ENCODE results near the gene DHX35. TPM values are rescaled to one million over a fixed set of nuclear protein-coding genes. Genes with fewer than 3 reads are reported as not detected.

DHX35 gene
- total and polyA plus RNA-seq, 2 of the 8 experiments (the other 6 are each of a cell fraction or from before 2014, with no cell fraction given): 21.9 to 27.7 TPM

DNA sequence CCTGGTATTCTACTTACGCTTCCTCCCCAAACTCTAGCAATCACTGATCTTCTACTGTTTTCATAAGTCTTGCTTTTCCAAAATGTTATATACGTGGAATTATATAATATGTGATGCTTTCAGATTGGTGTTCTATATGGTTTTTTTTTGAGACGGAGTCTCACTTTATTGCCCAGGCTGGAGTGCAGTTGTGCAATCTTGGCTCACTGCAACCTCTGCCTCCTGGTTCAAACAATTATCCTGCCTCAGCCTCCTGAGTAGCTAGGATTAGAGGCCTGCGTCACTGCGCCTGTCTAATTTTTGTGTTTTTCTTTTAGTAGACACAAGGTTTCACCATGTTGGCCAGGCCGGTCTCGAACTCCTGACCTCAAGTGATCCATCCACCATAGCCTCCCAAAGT, 46.8 kb upstream of the DHX35 start:
- H3K79me1 ChIP-seq (ENCODE audit: low read depth, low read length): no peaks in the 10 kb centered on the region
- no peaks in the 10 kb centered on the region; a peak in 2 of 8 replicates for H3K36me3 ChIP-seq (ENCODE audit: control insufficient read depth in 2 of 4, insufficient read depth in 4 of 4, low read length in 3 of 4)
- H4K5ac ChIP-seq (ENCODE audit: insufficient read length, low read depth, low read length): no peak overlapping the region
- H4K20me1 ChIP-seq (replicated peaks in 1 of 2; ENCODE audit: control insufficient read depth in 1 of 2, insufficient read depth in 2 of 2, low read length in 2 of 2): no peaks in the 10 kb centered on the region
- H2BK20ac ChIP-seq (ENCODE audit: low read length): no peak overlapping the region
- no peaks in the 10 kb centered on the region for H3K23me2 ChIP-seq (ENCODE audit: low read depth, low read length)
- H4K91ac ChIP-seq (replicated peaks; ENCODE audit: insufficient read length, low read length): no peak overlapping the region
- H3K4me1 ChIP-seq (replicated peaks in 1 of 4; ENCODE audit: control insufficient read depth in 3 of 4, insufficient read depth in 4 of 4, low read length in 3 of 4): no peaks in the 10 kb centered on the region; a peak in 1 of 7 replicates
- WGBS, 2 experiments (ENCODE audit: extremely low coverage in 1 of 2, insufficient coverage in 1 of 2, insufficient read length in 1 of 2, insufficient replicate concordance in 2 of 2, low coverage in 1 of 2, low lambda C conversion rate in 2 of 2, missing lambda C conversion rate in 1 of 2): 91% methylated on average over 7 of the region's 7 CpGs; no CpG with 5 or more reads in 1 of the 2 experiments
- no peak overlapping the region for H2BK5ac ChIP-seq (ENCODE audit: low read depth, low read length)
- H3K4ac ChIP-seq (replicated peaks; ENCODE audit: insufficient read length, low read depth, low read length): no peak overlapping the region
- no peak overlapping the region for H3K4me2 ChIP-seq (ENCODE audit: insufficient read depth in 1 of 2, low read depth in 2 of 2, low read length in 2 of 2)
- no peak overlapping the region for H3K56ac ChIP-seq (replicated peaks; ENCODE audit: insufficient read length, low read depth, low read length)
- no peak overlapping the region for H2BK15ac ChIP-seq (ENCODE audit: low read length)
- no peak overlapping the region for H3K23ac ChIP-seq (ENCODE audit: insufficient read length)
- H3K27ac ChIP-seq (ENCODE audit: low read depth, low read length): no peak overlapping the region
- no peaks in the 10 kb centered on the region for H3K79me2 ChIP-seq (ENCODE audit: control insufficient read depth in 1 of 2, insufficient read depth in 2 of 2, low read length in 2 of 2)
- H2BK120ac ChIP-seq (replicated peaks; ENCODE audit: low read depth, low read length): no peak overlapping the region
- FAIRE-seq (no peak), DNase-seq (ENCODE audit: low read depth in 1 of 2, low spot score in 2 of 2) (no peak)
- no peaks in the 10 kb centered on the region for H3K9me3 ChIP-seq (ENCODE audit: insufficient read depth in 2 of 2, low read depth in 1 of 2, low read length in 1 of 2)
- H3K9ac ChIP-seq (replicated peaks in 1 of 4; ENCODE audit: extremely low read depth in 1 of 4, low read depth in 3 of 4, low read length in 3 of 4): no peak overlapping the region
- no peak overlapping the region for H2AFZ ChIP-seq (ENCODE audit: low read length)
- ChIA-PET POLR2A (ENCODE audit: partially characterized antibody) (no interaction called here), CTCF (ENCODE audit: partially characterized antibody) (interaction anchor here (0.6 kb wide), 1 partner anchor 578 kb away, joined by 3 read pairs; no protein-coding TSS in a partner anchor)
- no peak overlapping the region for H4K8ac ChIP-seq (ENCODE audit: extremely low read depth, insufficient read depth, low read length)
- H3K14ac ChIP-seq (ENCODE audit: insufficient read length): no peak overlapping the region
- H3K4me3 ChIP-seq (ENCODE audit: extremely low read depth in 1 of 4, insufficient read depth in 2 of 4, low read depth in 3 of 4, low read length in 4 of 4): no peak overlapping the region
- TF ChIP-seq EP300 (IDR thresholded peaks at IDR 0.05; ENCODE audit: borderline replicate concordance in 1 of 2, low read depth in 2 of 2, low read length in 2 of 2): no peak
- no peak for TF ChIP-seq CBX5 (IDR thresholded peaks at IDR 0.05; ENCODE audit: low read depth, low read length)
- no peak for TF ChIP-seq POLR2A (IDR thresholded peaks at IDR 0.05; ENCODE audit: control extremely low read depth in 1 of 2, low read depth in 2 of 2, low read length in 2 of 2)
- TF ChIP-seq PHF8 (conservative IDR thresholded peaks at IDR 0.05; ENCODE audit: low read depth, low read length): no peak
- no peak for TF ChIP-seq SAP30 (IDR thresholded peaks at IDR 0.05; ENCODE audit: insufficient read depth, insufficient replicate concordance, low read length)
- TF ChIP-seq, protein P1, sequence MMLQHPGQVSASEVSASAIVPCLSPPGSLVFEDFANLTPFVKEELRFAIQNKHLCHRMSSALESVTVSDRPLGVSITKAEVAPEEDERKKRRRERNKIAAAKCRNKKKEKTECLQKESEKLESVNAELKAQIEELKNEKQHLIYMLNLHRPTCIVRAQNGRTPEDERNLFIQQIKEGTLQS (IDR thresholded peaks at IDR 0.05; ENCODE audit: insufficient read depth, low read depth, low read length): no peak
- no peak for TF ChIP-seq EGR1 (IDR thresholded peaks at IDR 0.05; ENCODE audit: borderline replicate concordance, low read depth, low read length)
- TF ChIP-seq EZH2 (IDR thresholded peaks at IDR 0.05; ENCODE audit: low read depth, low read length, severe bottlenecking): no peak
- H2BK12ac ChIP-seq (ENCODE audit: low read depth, low read length): no peak overlapping the region
- no peaks in the 10 kb centered on the region for H3K27me3 ChIP-seq (replicated peaks in 1 of 4; ENCODE audit: control insufficient read depth in 3 of 4, extremely low read depth in 1 of 4, insufficient read depth in 3 of 4, low read length in 3 of 4)
- H2AK5ac ChIP-seq (ENCODE audit: low read depth, low read length): no peak overlapping the region
- H3K18ac ChIP-seq (ENCODE audit: extremely low read depth, low read length): no peak overlapping the region
